Dermis microvascular lymphatic vessel endothelial cell (primary cell): ENCODE data around the gene DDX1. TPM values are rescaled to one million over a fixed set of nuclear protein-coding genes. Genes with fewer than 3 reads are reported as not detected.
A peak's percentile ranks its signal among the peaks of the same experiment; 100 is the strongest.

ENCODE experiments used
- DNase-seq, 2 donors: peaks; one replicate each; pipeline versions ENCODE4 v3.0.0 to v3.0.0-alpha.2; 2010; ENCODE audit warnings: low read depth in 2 of 2
- total RNA-seq: library from RNA; depleted of rRNA; stranded (reverse); fragments of >200 nt; gene quantifications from 2 replicates; pipeline ENCODE4 v1.2.1, GENCODE V29; 2014

The DDX1 gene
- total RNA-seq, 1 donor from 2014 or later, result 67.5 TPM

- no peak for DNase-seq
Measured at GRCh38 chr2:15662026-15662425, 70.4 kb downstream of the DDX1 start.

- DNase-seq, result no peak
Measured at GRCh38 chr2:15662579-15662978, 70.9 kb downstream of the DDX1 start.

- DNase-seq, result no peak
Measured at GRCh38 chr2:15663802-15664201, 72.1 kb downstream of the DDX1 start.

DNA sequence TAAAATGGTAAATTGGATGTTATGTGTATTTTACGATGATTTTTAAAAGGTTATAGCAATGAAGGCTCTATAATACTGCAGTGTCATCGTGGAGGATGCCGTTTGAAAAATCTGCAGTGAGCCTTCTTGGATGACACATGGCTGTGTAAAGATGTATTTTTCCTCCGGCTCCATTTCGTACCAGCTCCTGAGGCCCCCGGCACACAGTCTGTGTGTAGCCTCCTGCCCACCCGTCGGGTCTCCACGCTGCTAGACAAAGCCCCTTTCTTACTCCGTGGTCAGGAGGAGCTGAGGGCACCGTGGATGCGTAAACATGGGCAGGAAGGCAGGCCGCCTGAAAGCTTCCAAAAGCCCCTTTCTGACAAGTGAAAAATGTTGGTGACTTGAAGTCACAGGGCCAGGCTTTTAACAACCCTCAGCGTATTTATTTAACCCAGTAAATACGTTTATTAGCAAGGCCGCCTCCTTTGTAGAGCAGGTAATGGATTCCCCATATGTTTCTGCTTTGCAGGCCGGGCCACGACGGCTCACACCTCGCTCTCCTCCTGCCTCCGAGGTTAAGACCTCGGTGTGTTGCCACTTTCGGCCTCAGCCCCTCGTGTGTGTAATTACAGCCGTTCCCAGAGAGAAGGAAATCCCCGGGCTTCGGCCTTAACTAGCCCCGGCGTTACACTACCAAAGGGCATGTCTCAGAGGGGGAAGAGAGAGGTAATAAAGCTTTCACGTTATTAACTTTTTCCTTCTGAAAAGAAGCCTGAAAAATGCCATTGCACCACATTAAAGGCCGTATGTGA is 72.8 kb downstream of the DDX1 start:
- no peak for DNase-seq

DNA sequence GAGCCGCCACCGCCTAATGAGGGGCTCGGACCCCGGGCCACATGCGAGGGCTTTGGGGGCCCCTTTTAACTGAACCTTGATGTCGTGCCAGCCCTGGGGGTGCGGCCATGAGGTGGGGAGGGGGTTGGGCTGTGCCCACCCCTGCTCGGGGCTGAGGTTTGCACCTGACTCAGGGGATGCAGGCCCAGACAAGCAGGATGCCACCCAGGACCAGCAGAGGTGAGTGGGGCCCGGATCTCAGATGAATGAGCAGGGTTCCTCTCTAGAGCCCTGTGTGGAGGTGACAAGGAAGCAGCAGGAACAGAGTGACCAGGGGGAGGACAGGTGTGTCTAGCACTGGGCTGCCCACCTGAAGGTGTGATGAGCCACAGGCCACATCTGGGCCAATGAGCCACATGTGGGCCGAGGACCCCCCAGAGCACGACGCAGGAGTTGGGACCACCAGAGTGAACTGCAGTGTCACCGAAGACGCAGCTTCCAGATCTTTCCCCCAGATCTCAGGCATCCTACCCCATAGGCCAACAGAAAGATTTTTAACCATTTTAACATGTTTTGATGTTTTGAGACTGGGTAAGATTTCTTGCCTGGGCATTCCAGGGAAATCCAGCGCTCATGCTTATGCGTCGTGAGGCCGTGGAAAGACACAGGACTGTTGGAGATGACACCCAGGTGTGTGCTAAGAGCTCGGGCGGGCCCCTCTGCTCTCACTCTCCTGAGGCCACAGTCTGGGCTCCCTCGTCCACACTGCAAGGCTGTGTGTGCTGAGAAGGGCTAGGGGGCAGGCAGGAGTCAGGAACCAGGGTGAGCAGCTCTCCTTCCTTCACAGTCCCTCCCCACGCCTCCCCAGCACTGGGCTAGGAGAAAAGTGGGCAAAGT is 73.6 kb downstream of the DDX1 start:
- no peak for DNase-seq

DNA sequence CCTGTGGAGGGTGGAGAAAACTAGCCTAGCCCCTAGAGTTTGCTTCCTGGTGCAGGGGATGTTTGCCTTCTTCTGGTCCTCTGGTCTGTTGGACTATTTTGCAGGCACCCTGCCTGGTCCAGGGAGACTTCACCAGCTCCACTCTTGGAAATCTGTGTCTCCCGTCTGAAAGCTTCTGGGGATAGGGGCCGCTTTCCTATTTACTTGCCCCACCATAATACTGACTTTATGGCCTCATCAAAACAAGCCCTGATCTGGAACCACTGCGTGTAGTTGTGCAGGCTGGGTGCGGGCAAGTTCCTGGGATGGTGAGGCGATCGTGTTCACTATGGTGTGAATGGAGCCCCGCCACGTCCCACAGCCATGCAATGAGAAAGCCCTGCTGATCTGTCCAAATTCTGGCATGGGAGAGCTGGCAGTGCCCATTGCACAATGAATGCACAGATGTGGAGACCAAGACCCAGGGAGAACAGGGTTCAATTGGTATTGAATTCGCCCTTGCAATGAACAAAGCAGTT is 74.3 kb downstream of the DDX1 start:
- no peak for DNase-seq

GRCh38 chr2:15666861-15667808 is 75.5 kb downstream of the DDX1 start:
- DNase-seq, result no peak

GRCh38 chr2:15667809-15668556 is 76.3 kb downstream of the DDX1 start:
- DNase-seq, result peak in 1 of 2 donors; percentile 45

- peak in 1 of 2 donors; percentile 66 for DNase-seq
Measured at GRCh38 chr2:15668611-15669305, 77.1 kb downstream of the DDX1 start.

- DNase-seq, result no peak
Measured at GRCh38 chr2:15669375-15669910, 77.8 kb downstream of the DDX1 start.

DNA sequence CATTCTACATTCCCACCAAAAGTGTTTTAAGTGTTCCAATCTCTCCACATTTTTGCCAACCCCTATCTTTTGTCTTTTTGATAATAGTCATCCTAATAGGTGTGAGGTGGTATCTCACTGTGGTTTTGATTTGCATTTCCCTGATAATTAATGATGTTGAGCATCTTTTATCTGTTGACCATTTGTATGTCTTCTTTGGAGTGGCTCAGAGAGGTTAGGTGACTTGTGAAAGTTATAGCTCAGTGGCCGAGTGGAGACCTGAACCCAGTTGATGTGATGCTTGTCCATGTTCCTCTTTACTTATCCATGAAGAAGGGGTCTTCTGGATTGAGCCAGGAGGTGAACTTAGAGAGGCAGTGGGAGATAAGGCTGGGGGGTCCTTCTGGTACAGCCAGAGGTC is 78.8 kb downstream of the DDX1 start:
- no peak for DNase-seq

GRCh38 chr2:15670981-15671380 is 79.3 kb downstream of the DDX1 start:
- no peak for DNase-seq

DNA sequence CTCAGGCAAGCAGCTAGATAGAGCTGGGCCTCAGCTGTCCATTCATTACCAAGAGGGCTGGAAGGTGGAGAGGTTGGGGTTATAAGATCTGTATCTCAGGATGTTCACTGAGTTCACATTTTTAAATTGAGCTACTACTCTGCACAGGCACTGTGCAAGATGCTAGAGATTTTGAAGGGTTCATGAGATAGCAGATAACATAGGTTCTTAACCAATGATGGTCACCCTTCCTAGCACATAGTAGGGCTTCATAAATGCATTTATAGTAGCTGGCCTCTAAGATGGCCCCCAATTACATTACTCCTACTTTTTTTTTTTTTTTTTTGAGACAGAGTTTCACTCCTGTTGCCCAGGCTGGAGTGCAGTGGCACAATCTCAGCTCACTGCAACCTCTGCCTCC is 79.7 kb downstream of the DDX1 start:
- no peak for DNase-seq

GRCh38 chr2:15671842-15672815 is 80.5 kb downstream of the DDX1 start:
- no peak for DNase-seq

- DNase-seq, result no peak
Measured at GRCh38 chr2:15672961-15673918, 81.6 kb downstream of the DDX1 start.

- DNase-seq, result peak; percentile 50 to 67
Measured at GRCh38 chr2:15673919-15674636, 82.4 kb downstream of the DDX1 start.
